ENCODE results near the gene RASD1.
A peak's percentile ranks its signal among the peaks of the same experiment; 100 is the strongest.

Gene RASD1

GRCh38 chr17:17518014-17518413, 21.8 kb upstream of the RASD1 start:
- Mint-ChIP-seq H3K9me3 (no peaks in the 10 kb centered on the region), H3K27ac (no peak overlapping the region), H3K36me3 (ENCODE audit: low read depth) (no peaks in the 10 kb centered on the region), H3K4me1 (ENCODE audit: low read depth) (peaks cover 6% of the 10 kb centered on the region), H3K27me3 (no peaks in the 10 kb centered on the region), H3K4me3 (no peak overlapping the region)

- no peaks in the 10 kb centered on the region for H3K36me3 Mint-ChIP-seq (ENCODE audit: low read depth)
- H3K27ac Mint-ChIP-seq: no peak overlapping the region
- H3K27me3 Mint-ChIP-seq: no peaks in the 10 kb centered on the region
- H3K4me3 Mint-ChIP-seq: no peak overlapping the region
- no peaks in the 10 kb centered on the region for H3K9me3 Mint-ChIP-seq
- peaks cover 6% of the 10 kb centered on the region for H3K4me1 Mint-ChIP-seq (ENCODE audit: low read depth)
Measured at GRCh38 chr17:17516941-17517720, 20.9 kb upstream of the RASD1 start.

GRCh38 chr17:17515934-17516930, 20.0 kb upstream of the RASD1 start:
- H3K27me3 Mint-ChIP-seq: no peaks in the 10 kb centered on the region
- no peak overlapping the region for H3K4me3 Mint-ChIP-seq
- no peaks in the 10 kb centered on the region for H3K36me3 Mint-ChIP-seq (ENCODE audit: low read depth)
- peaks cover 6% of the 10 kb centered on the region for H3K4me1 Mint-ChIP-seq (ENCODE audit: low read depth)
- H3K27ac Mint-ChIP-seq: peak overlapping the region; percentile 21
- no peaks in the 10 kb centered on the region for H3K9me3 Mint-ChIP-seq

- H3K27me3 Mint-ChIP-seq: no peaks in the 10 kb centered on the region
- H3K27ac Mint-ChIP-seq: no peak overlapping the region
- H3K36me3 Mint-ChIP-seq (ENCODE audit: low read depth): no peaks in the 10 kb centered on the region
- peaks cover 16% of the 10 kb centered on the region for H3K4me1 Mint-ChIP-seq (ENCODE audit: low read depth)
- no peaks in the 10 kb centered on the region for H3K9me3 Mint-ChIP-seq
- H3K4me3 Mint-ChIP-seq: no peak overlapping the region
Measured at GRCh38 chr17:17514993-17515933, 19.1 kb upstream of the RASD1 start.

GRCh38 chr17:17514361-17514992, 18.3 kb upstream of the RASD1 start:
- Mint-ChIP-seq H3K9me3 (no peaks in the 10 kb centered on the region), H3K4me1 (ENCODE audit: low read depth) (peaks cover 20% of the 10 kb centered on the region), H3K36me3 (ENCODE audit: low read depth) (no peaks in the 10 kb centered on the region), H3K4me3 (no peak overlapping the region), H3K27ac (no peak overlapping the region), H3K27me3 (no peaks in the 10 kb centered on the region)

GRCh38 chr17:17513626-17514025, 17.4 kb upstream of the RASD1 start:
- peaks cover 20% of the 10 kb centered on the region for H3K4me1 Mint-ChIP-seq (ENCODE audit: low read depth)
- no peaks in the 10 kb centered on the region for H3K36me3 Mint-ChIP-seq (ENCODE audit: low read depth)
- H3K9me3 Mint-ChIP-seq: no peaks in the 10 kb centered on the region
- H3K27ac Mint-ChIP-seq: no peak overlapping the region
- no peaks in the 10 kb centered on the region for H3K27me3 Mint-ChIP-seq
- H3K4me3 Mint-ChIP-seq: no peak overlapping the region

- no peak overlapping the region for H3K4me3 Mint-ChIP-seq
- peaks cover 20% of the 10 kb centered on the region for H3K4me1 Mint-ChIP-seq (ENCODE audit: low read depth)
- no peaks in the 10 kb centered on the region for H3K9me3 Mint-ChIP-seq
- H3K27me3 Mint-ChIP-seq: no peaks in the 10 kb centered on the region
- H3K27ac Mint-ChIP-seq: no peak overlapping the region
- no peaks in the 10 kb centered on the region for H3K36me3 Mint-ChIP-seq (ENCODE audit: low read depth)
Measured at GRCh38 chr17:17512866-17513265, 16.7 kb upstream of the RASD1 start.

GRCh38 chr17:17511881-17512858, 16.0 kb upstream of the RASD1 start:
- no peaks in the 10 kb centered on the region for H3K36me3 Mint-ChIP-seq (ENCODE audit: low read depth)
- no peak overlapping the region for H3K4me3 Mint-ChIP-seq
- no peak overlapping the region for H3K27ac Mint-ChIP-seq
- H3K9me3 Mint-ChIP-seq: no peaks in the 10 kb centered on the region
- peaks cover 20% of the 10 kb centered on the region for H3K4me1 Mint-ChIP-seq (ENCODE audit: low read depth)
- no peaks in the 10 kb centered on the region for H3K27me3 Mint-ChIP-seq

- Mint-ChIP-seq H3K4me1 (ENCODE audit: low read depth) (peaks cover 19% of the 10 kb centered on the region), H3K27ac (peak overlapping the region; percentile 72), H3K36me3 (ENCODE audit: low read depth) (no peaks in the 10 kb centered on the region), H3K27me3 (no peaks in the 10 kb centered on the region), H3K4me3 (no peak overlapping the region), H3K9me3 (no peaks in the 10 kb centered on the region)
Measured at GRCh38 chr17:17511293-17511741, 15.1 kb upstream of the RASD1 start.

- H3K27me3 Mint-ChIP-seq: no peaks in the 10 kb centered on the region
- peaks cover 14% of the 10 kb centered on the region for H3K4me1 Mint-ChIP-seq (ENCODE audit: low read depth)
- no peaks in the 10 kb centered on the region for H3K36me3 Mint-ChIP-seq (ENCODE audit: low read depth)
- no peaks in the 10 kb centered on the region for H3K9me3 Mint-ChIP-seq
- no peak overlapping the region for H3K4me3 Mint-ChIP-seq
- H3K27ac Mint-ChIP-seq: peak overlapping the region; percentile 72
Measured at GRCh38 chr17:17510456-17511292, 14.5 kb upstream of the RASD1 start.

- H3K27me3 Mint-ChIP-seq: no peaks in the 10 kb centered on the region
- H3K27ac Mint-ChIP-seq: no peak overlapping the region
Measured at GRCh38 chr17:17509601-17510425, 13.6 kb upstream of the RASD1 start.

More at GRCh38 chr17:17509601-17510425, 13.6 kb upstream of the RASD1 start:
- H3K36me3 Mint-ChIP-seq (ENCODE audit: low read depth): no peaks in the 10 kb centered on the region
- peaks cover 14% of the 10 kb centered on the region for H3K4me1 Mint-ChIP-seq (ENCODE audit: low read depth)
- H3K9me3 Mint-ChIP-seq: no peaks in the 10 kb centered on the region
- H3K4me3 Mint-ChIP-seq: no peak overlapping the region

Data from stimulated activated naive CD8-positive, alpha-beta T cell treated with anti-CD3 and anti-CD28 coated beads, Interleukin-15, Interleukin-2, amounts not matched to agents 100 ng/mL and 50 ng/mL, for 24 hours (primary cell).